HEK293 (cell line): ENCODE measurements around the gene ZSCAN10.
"Not testable (repeated sequence)": the region's sequence is repeated elsewhere in the genome, so short reads cannot be mapped to it uniquely, and the experiment has no call there.

Experiments
- CTCF ChIA-PET: fragments of 350-600 bp; formaldehyde crosslinking; extraction: SDS; loops from one replicate; lab custom pipeline; 2021; ENCODE audit warnings: antibody characterized with exemption; lab: Yijun Ruan, JAX
- POLR2A ChIA-PET: fragments of 300-600 bp; formaldehyde crosslinking; extraction: SDS; loops from one replicate; lab custom pipeline; 2020; ENCODE audit warnings: antibody characterized with exemption, inconsistent platforms; lab: Yijun Ruan, JAX
- H3K27ac ChIP-seq: fragments of 200-500 bp; sonication (Bioruptor generic); 2 replicates; pipeline ENCODE4 v1.5.1; 2014; ENCODE audit warnings: low read depth, low read length, control low read depth, inconsistent platforms; ENCODE audit errors: extremely low read depth
- H3K36me3 ChIP-seq, 2 experiments: fragments of 200-500 bp in 1 of 2; sonication (Bioruptor generic) in 1 of 2; 1 replicate in 1 of 2; 2 replicates in 1 of 2; pipeline ENCODE4 v1.5.1; 2014 to 2017; ENCODE audit warnings: inconsistent platforms in 2 of 2, low read length in 2 of 2; ENCODE audit not compliant: control insufficient read depth in 2 of 2, insufficient read depth in 1 of 2
- H3K4me1 ChIP-seq: fragments of 200-500 bp; sonication (Bioruptor generic); 2 replicates; pipeline ENCODE4 v1.5.1; 2014; ENCODE audit warnings: mild to moderate bottlenecking, low read length, inconsistent platforms; ENCODE audit not compliant: control insufficient read depth, insufficient read depth
- H3K4me3 ChIP-seq: 2 replicates; pipeline ENCODE4 v1.5.1; 2011; ENCODE audit warnings: low read depth, mild to moderate bottlenecking, control low read depth, low read length, moderate library complexity
- H3K9me3 ChIP-seq: fragments of 200-500 bp; sonication (Bioruptor generic); 2 replicates; pipeline ENCODE4 v1.5.1; 2014; ENCODE audit warnings: low read depth, low read length, inconsistent platforms; ENCODE audit not compliant: control insufficient read depth, insufficient read depth
- BCL11A ChIP-seq: fragments of 450-650 bp; formaldehyde crosslinking; IDR thresholded peaks from 2 replicates; pipeline ENCODE4 v1.5.1; 2016; ENCODE audit warnings: low read depth, missing biosample characterization, missing genetic modification characterization
- FEZF1 ChIP-seq: fragments of 450-650 bp; formaldehyde crosslinking; IDR thresholded peaks from 2 replicates; pipeline ENCODE4 v1.5.1; 2016; ENCODE audit warnings: missing biosample characterization, missing genetic modification characterization
- KLF1 ChIP-seq: fragments of 450-650 bp; formaldehyde crosslinking; IDR thresholded peaks from 2 replicates; pipeline ENCODE4 v1.5.1; 2016; ENCODE audit warnings: missing biosample characterization, missing genetic modification characterization
- OSR2 ChIP-seq: fragments of 450-650 bp; formaldehyde crosslinking; IDR thresholded peaks from 2 replicates; pipeline ENCODE4 v1.5.1; 2016; ENCODE audit warnings: missing biosample characterization, missing genetic modification characterization
- REPIN1 ChIP-seq: fragments of 450-650 bp; formaldehyde crosslinking; IDR thresholded peaks from 2 replicates; pipeline ENCODE4 v1.5.1; 2017; ENCODE audit warnings: missing biosample characterization, missing genetic modification characterization, low read depth
- ZIC2 ChIP-seq: fragments of 450-650 bp; formaldehyde crosslinking; IDR thresholded peaks from 2 replicates; pipeline ENCODE4 v1.5.1; 2016; ENCODE audit warnings: missing biosample characterization, missing genetic modification characterization
- ZNF112 ChIP-seq: fragments of 450-650 bp; formaldehyde crosslinking; IDR thresholded peaks from 2 replicates; pipeline ENCODE4 v1.5.0; 2017; ENCODE audit warnings: missing biosample characterization, missing genetic modification characterization
- ZNF140 ChIP-seq: fragments of 450-650 bp; formaldehyde crosslinking; IDR thresholded peaks from 2 replicates; pipeline ENCODE4 v1.5.1; 2016; ENCODE audit warnings: missing biosample characterization, missing genetic modification characterization
- ZNF426 ChIP-seq: fragments of 450-650 bp; formaldehyde crosslinking; IDR thresholded peaks from 2 replicates; pipeline ENCODE4 v1.5.1; 2017; ENCODE audit warnings: missing biosample characterization, missing genetic modification characterization, mild to moderate bottlenecking, inconsistent platforms, moderate library complexity
- ZNF544 ChIP-seq: fragments of 450-650 bp; formaldehyde crosslinking; IDR thresholded peaks from 2 replicates; pipeline ENCODE4 v1.5.0; 2017; ENCODE audit warnings: missing biosample characterization, missing genetic modification characterization
- ZNF639 ChIP-seq: fragments of 450-650 bp; formaldehyde crosslinking; IDR thresholded peaks from 2 replicates; pipeline ENCODE4 v1.5.1; 2016; ENCODE audit warnings: missing biosample characterization, missing genetic modification characterization
- ZNF654 ChIP-seq: fragments of 450-650 bp; formaldehyde crosslinking; IDR thresholded peaks from 2 replicates; pipeline ENCODE4 v1.5.1; 2016; ENCODE audit warnings: low read depth, missing biosample characterization, missing genetic modification characterization
- ZNF785 ChIP-seq: fragments of 450-650 bp; formaldehyde crosslinking; IDR thresholded peaks from 2 replicates; pipeline ENCODE4 v1.5.1; 2016; ENCODE audit warnings: missing biosample characterization, missing genetic modification characterization
- TF ChIP-seq, protein P1 (sequence below): fragments of 450-650 bp; formaldehyde crosslinking; IDR thresholded peaks from 2 replicates; pipeline ENCODE4 v1.5.1; 2016; ENCODE audit warnings: missing biosample characterization, missing genetic modification characterization
- TF ChIP-seq, protein P2 (sequence below): fragments of 450-650 bp; formaldehyde crosslinking; IDR thresholded peaks from 2 replicates; pipeline ENCODE4; 2016; ENCODE audit warnings: missing biosample characterization, missing genetic modification characterization

ZSCAN10 gene

GRCh38 chr16:3072148-3072547 is 26.9 kb downstream of the ZSCAN10 start:
- POLR2A ChIA-PET, H3K9me3 ChIP-seq, H3K27ac ChIP-seq, H3K4me1 ChIP-seq, H3K4me3 ChIP-seq, H3K36me3 ChIP-seq: not testable (repeated sequence)
- CTCF ChIA-PET: interaction anchor here (0.9 kb wide), 1 partner anchor 20 kb away, joined by 3 read pairs; no protein-coding TSS in a partner anchor
- TF ChIP-seq KLF1 (tag by site-specific recombination): peak; percentile 53; the same call in 1 of the 2 replicates

- Histone ChIP-seq H3K4me1 (no peaks in the 10 kb centered on the region), H3K9me3 (no peaks in the 10 kb centered on the region), H3K4me3 (no peak overlapping the region), H3K36me3 (no peaks in the 10 kb centered on the region), H3K27ac (no peak overlapping the region)
- ChIA-PET CTCF (interaction anchor here (0.9 to 1.1 kb wide), 2 partner anchors 16 to 19 kb away, joined by 3 read pairs; no protein-coding TSS in a partner anchor), POLR2A (no interaction called here)
- TF ChIP-seq REPIN1 (no peak), ZNF112 (tag by site-specific recombination) (no peak), ZNF654 (tag by site-specific recombination) (no peak), ZNF426 (tag by site-specific recombination) (no peak), ZNF639 (tag by site-specific recombination) (no peak), ZNF544 (no peak)
- TF ChIP-seq, protein P1, sequence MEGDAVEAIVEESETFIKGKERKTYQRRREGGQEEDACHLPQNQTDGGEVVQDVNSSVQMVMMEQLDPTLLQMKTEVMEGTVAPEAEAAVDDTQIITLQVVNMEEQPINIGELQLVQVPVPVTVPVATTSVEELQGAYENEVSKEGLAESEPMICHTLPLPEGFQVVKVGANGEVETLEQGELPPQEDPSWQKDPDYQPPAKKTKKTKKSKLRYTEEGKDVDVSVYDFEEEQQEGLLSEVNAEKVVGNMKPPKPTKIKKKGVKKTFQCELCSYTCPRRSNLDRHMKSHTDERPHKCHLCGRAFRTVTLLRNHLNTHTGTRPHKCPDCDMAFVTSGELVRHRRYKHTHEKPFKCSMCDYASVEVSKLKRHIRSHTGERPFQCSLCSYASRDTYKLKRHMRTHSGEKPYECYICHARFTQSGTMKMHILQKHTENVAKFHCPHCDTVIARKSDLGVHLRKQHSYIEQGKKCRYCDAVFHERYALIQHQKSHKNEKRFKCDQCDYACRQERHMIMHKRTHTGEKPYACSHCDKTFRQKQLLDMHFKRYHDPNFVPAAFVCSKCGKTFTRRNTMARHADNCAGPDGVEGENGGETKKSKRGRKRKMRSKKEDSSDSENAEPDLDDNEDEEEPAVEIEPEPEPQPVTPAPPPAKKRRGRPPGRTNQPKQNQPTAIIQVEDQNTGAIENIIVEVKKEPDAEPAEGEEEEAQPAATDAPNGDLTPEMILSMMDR (tag by site-specific recombination): no peak
These were observed 27.4 kb downstream of the ZSCAN10 start for GRCh38 chr16:3071655-3072054.

GRCh38 chr16:3070608-3071111 is 28.4 kb downstream of the ZSCAN10 start:
- TF ChIP-seq ZIC2 (tag by site-specific recombination): 0 out of 2 replicates have a peak, but pooled peaks have one; percentile 16
- no peak for TF ChIP-seq ZNF140 (tag by site-specific recombination)
- no peak for TF ChIP-seq ZNF785 (tag by site-specific recombination)
- TF ChIP-seq FEZF1 (tag by site-specific recombination): no peak
- TF ChIP-seq, protein P2, sequence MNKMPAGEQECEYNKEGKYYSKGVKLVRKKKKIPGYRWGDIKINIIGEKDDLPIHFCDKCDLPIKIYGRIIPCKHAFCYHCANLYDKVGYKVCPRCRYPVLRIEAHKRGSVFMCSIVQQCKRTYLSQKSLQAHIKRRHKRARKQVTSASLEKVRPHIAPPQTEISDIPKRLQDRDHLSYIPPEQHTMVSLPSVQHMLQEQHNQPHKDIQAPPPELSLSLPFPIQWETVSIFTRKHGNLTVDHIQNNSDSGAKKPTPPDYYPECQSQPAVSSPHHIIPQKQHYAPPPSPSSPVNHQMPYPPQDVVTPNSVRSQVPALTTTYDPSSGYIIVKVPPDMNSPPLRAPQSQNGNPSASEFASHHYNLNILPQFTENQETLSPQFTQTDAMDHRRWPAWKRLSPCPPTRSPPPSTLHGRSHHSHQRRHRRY (tag by site-specific recombination): no peak
- TF ChIP-seq OSR2 (tag by site-specific recombination): no peak
- no peak for TF ChIP-seq BCL11A (tag by site-specific recombination)
- ChIA-PET POLR2A (no interaction called here), CTCF (interaction anchor here (0.9 to 1.3 kb wide), 3 partner anchors 11 to 31 kb away, joined by 3 to 5 read pairs (median 3); no protein-coding TSS in a partner anchor)
- H3K27ac ChIP-seq: no peak overlapping the region
- H3K4me1 ChIP-seq: no peaks in the 10 kb centered on the region
- H3K9me3 ChIP-seq: no peaks in the 10 kb centered on the region
- no peaks in the 10 kb centered on the region for H3K36me3 ChIP-seq
- no peak overlapping the region for H3K4me3 ChIP-seq

DNA sequence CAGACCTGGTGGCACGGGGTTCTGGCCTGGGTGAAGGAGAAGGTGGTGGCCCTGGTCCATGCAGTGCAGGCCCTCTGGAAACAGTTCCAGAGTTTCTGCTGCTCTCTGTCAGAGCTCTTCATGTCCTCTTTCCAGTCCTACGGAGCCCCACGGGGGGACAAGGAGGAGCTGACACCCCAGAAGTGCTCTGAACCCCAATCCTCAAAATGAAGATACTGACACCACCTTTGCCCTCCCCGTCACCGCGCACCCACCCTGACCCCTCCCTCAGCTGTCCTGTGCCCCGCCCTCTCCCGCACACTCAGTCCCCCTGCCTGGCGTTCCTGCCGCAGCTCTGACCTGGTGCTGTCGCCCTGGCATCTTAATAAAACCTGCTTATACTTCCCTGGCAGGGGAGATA is 29.9 kb downstream of the ZSCAN10 start:
- not testable (repeated sequence) for H3K36me3 ChIP-seq, H3K9me3 ChIP-seq, H3K4me1 ChIP-seq, H3K4me3 ChIP-seq, H3K27ac ChIP-seq
- ChIA-PET CTCF (interaction anchor here (0.8 to 0.9 kb wide), 2 partner anchors 10 to 41 kb away, joined by 4 read pairs; no protein-coding TSS in a partner anchor), POLR2A (interaction anchor here (0.9 kb wide), 1 partner anchor 10 kb away, joined by 3 read pairs; no protein-coding TSS in a partner anchor)
